Pancreas (tissue), 10 donors: ENCODE measurements around the gene OAS1. TPM values are rescaled to one million over a fixed set of nuclear protein-coding genes. Genes with fewer than 3 reads are reported as not detected.

Experiments
- ATAC-seq, 4 donors: fragments of 200-7000 bp; cut with Tn5 transposase; one replicate each; pipeline versions ENCODE4 v1.8.0 to v1.9.1; 2020; ENCODE audit warnings: mild to moderate bottlenecking in 4 of 4, moderate library complexity in 4 of 4
- DNase-seq, 6 donors: peaks; one replicate each; pipeline ENCODE4 v3.0.0-alpha.2; 2020
- FAIRE-seq: peaks from 2 replicates; lab custom pipeline; 2012; peaks lifted over from hg19 to GRCh38; lab: Jason Lieb, UNC
- H3K27ac ChIP-seq, 4 donors: fragments of 200-600 bp; sonication (generic); 1 replicate in 3 of 4; 2 replicates in 1 of 4; pipeline versions ENCODE4 v1.5.0 to v1.8.0; 2020
- H3K27me3 ChIP-seq, 4 donors: fragments of 200-600 bp; one replicate each; pipeline ENCODE4 v1.8.0; 2021
- H3K36me3 ChIP-seq, 3 donors: fragments of 200-600 bp; sonication (generic) in 1 of 3; one replicate each; pipeline versions ENCODE4 v1.5.0 to v1.8.0; 2020 to 2021
- H3K4me1 ChIP-seq, 3 donors: fragments of 200-600 bp; one replicate each; pipeline ENCODE4 v1.8.0; 2021
- H3K4me3 ChIP-seq, 4 donors: fragments of 200-600 bp; sonication (generic) in 2 of 4; one replicate each; pipeline versions ENCODE4 v1.5.0 to v1.8.0; 2020 to 2021
- H3K9me3 ChIP-seq, 4 donors: fragments of 200-600 bp; one replicate each; pipeline ENCODE4 v1.8.0; 2021
- CTCF ChIP-seq, 4 donors: fragments of 200-600 bp; sonication (generic) in 3 of 4; IDR thresholded peaks; one replicate each; pipeline versions ENCODE4 v1.5.0 to v1.8.0; 2021; ENCODE audit warnings: antibody characterized with exemption in 4 of 4
- WGBS, 2 donors: extraction: QIAGEN DNeasy Blood & Tissue Kit; methylation state at CpG; one replicate each; pipeline ENCODE4 v1.1.7; 2013; 5-methylcytosine and 5-hydroxymethylcytosine counted together
- intact Hi-C, 3 donors: fragments of 100-400 bp; cut with DNase I; formaldehyde crosslinking; loops; one replicate each; pipeline versions ENCODE4 v1.11.1 to v1.14.2; 2022
- polyA plus RNA-seq, 2 donors: library from polyadenylated mRNA; stranded (reverse); fragments of 200-250 nt; gene quantifications; one replicate each; pipeline ENCODE4 v1.2.3, GENCODE V29; 2013
- total RNA-seq, 6 donors: library from RNA; stranded (reverse); fragmentation: NEBNext Ultra II Directional in 4 of 6; extraction: Animal tissue kit (Norgen Biotek cat#: 25700) in 4 of 6; gene quantifications; one replicate each; pipeline versions ENCODE4 v1.2.1 to v1.2.4, GENCODE V29; 2021 to 2023
- donor health status: healthy with polysubstance abuse.
- donor health status: DM: no; HTN: no; CAD: no; lungs with moderate emphysema.
- donor health status: DM: no; HTN: no; CAD: no.
- donor health status: control.
- donor health status: control.
- donor health status: Bipolar disorder and iron deficiency.
- donor health status: DM: yes; HTN: yes; CAD: no.
- donor health status: DM: no; HTN: no; CAD: no.
- donor health status: DM: no; HTN: no; CAD: no.
- donor health status: DM: yes; HTN: yes; CAD: no.

The OAS1 gene
- total and polyA plus RNA-seq, 8 donors, result 0.91 to 10.9 (median 3.1) TPM

GRCh38 chr12:112927925-112928324 is 21.2 kb downstream of the OAS1 start:
- FAIRE-seq (no peak), DNase-seq (no peak), ATAC-seq (no peak)
- no peak for TF ChIP-seq CTCF (IDR thresholded peaks at IDR 0.05)
- H3K27ac ChIP-seq, result no peak overlapping the region
- H3K36me3 ChIP-seq, result no peaks in the 10 kb centered on the region
- WGBS, 2 donors, result 48 to 73% methylated on average over 2 of the region's 2 CpGs
- intact Hi-C loops, result no loop called here
- H3K9me3 ChIP-seq, result no peaks in the 10 kb centered on the region
- no peaks in the 10 kb centered on the region for H3K27me3 ChIP-seq
- peaks cover 0 to 10% (median 0%) of the 10 kb centered on the region in 3 donors for H3K4me1 ChIP-seq
- no peak overlapping the region for H3K4me3 ChIP-seq

GRCh38 chr12:112928978-112929377 is 22.2 kb downstream of the OAS1 start:
- H3K27me3 ChIP-seq, result no peaks in the 10 kb centered on the region
- H3K4me3 ChIP-seq, result no peak overlapping the region
- WGBS, 2 donors, result 84 to 100% methylated on average over 1 of the region's 1 CpG
- no peak for TF ChIP-seq CTCF (IDR thresholded peaks at IDR 0.05)
- no peak for ATAC-seq
- H3K36me3 ChIP-seq, result no peaks in the 10 kb centered on the region
- no peak overlapping the region for H3K27ac ChIP-seq
- intact Hi-C loops, result no loop called here
- DNase-seq, result no peak
- no peaks in the 10 kb centered on the region for H3K9me3 ChIP-seq
- H3K4me1 ChIP-seq, result peaks cover 0 to 10% (median 0%) of the 10 kb centered on the region in 3 donors
- no peak for FAIRE-seq

GRCh38 chr12:112929715-112930114 is 23.0 kb downstream of the OAS1 start:
- Histone ChIP-seq H3K9me3 (no peaks in the 10 kb centered on the region), H3K4me3 (no peak overlapping the region), H3K4me1 (peaks cover 0 to 7% (median 0%) of the 10 kb centered on the region in 3 donors), H3K27ac (no peak overlapping the region), H3K36me3 (no peaks in the 10 kb centered on the region), H3K27me3 (no peaks in the 10 kb centered on the region)
- intact Hi-C loops, result no loop called here
- WGBS, 2 donors, result 86 to 92% methylated on average over 3 of the region's 3 CpGs
- ATAC-seq (no peak), DNase-seq (no peak), FAIRE-seq (no peak)
- TF ChIP-seq CTCF (IDR thresholded peaks at IDR 0.05), result no peak

- intact Hi-C loops, result no loop called here
- 91 to 95% methylated on average over 2 of the region's 2 CpGs for WGBS, 2 donors
- H3K27me3 ChIP-seq, result no peaks in the 10 kb centered on the region
- H3K9me3 ChIP-seq, result no peaks in the 10 kb centered on the region
- no peak overlapping the region for H3K27ac ChIP-seq
- no peak for TF ChIP-seq CTCF (IDR thresholded peaks at IDR 0.05)
- no peak overlapping the region for H3K4me3 ChIP-seq
- DNase-seq, result no peak
- FAIRE-seq, result no peak
- H3K4me1 ChIP-seq, result peaks cover 0 to 2% (median 0%) of the 10 kb centered on the region in 3 donors
- ATAC-seq, result no peak
- no peaks in the 10 kb centered on the region for H3K36me3 ChIP-seq
Measured at GRCh38 chr12:112930350-112930749, 23.6 kb downstream of the OAS1 start.

- Histone ChIP-seq H3K9me3 (no peaks in the 10 kb centered on the region), H3K27ac (no peak overlapping the region), H3K36me3 (no peaks in the 10 kb centered on the region), H3K4me1 (no peaks in the 10 kb centered on the region), H3K4me3 (no peak overlapping the region), H3K27me3 (no peaks in the 10 kb centered on the region)
- TF ChIP-seq CTCF (IDR thresholded peaks at IDR 0.05), result no peak
- WGBS, 2 donors, result 44% methylated on average over 6 of the region's 6 CpGs
- DNase-seq, result no peak
- no peak for FAIRE-seq
- no peak for ATAC-seq
- intact Hi-C loops, result no loop called here
Measured at GRCh38 chr12:112932485-112933128, 25.8 kb downstream of the OAS1 start.
